SK-N-SH treated with all-trans-retinoic acid at 6 μM for 48 hours (cell line): ENCODE measurements around the gene PARVB.

Source experiments
- ATAC-seq: fragments of 200-7000 bp; cut with Tn5 transposase; 3 replicates; pipeline ENCODE4 v1.9.1; 2020; ENCODE audit warnings: mild to moderate bottlenecking, moderate library complexity
- ARNTL ChIP-seq: fragments of 450-650 bp; formaldehyde crosslinking; IDR thresholded peaks from 2 replicates; pipeline ENCODE4 v1.5.0; 2020; ENCODE audit warnings: low read depth, mild to moderate bottlenecking, moderate library complexity, borderline replicate concordance
- BACH2 ChIP-seq: fragments of 250-450 bp; sonication (Bioruptor Pico); IDR thresholded peaks from 2 replicates; pipeline ENCODE4 v1.9.0; 2021; ENCODE audit warnings: mild to moderate bottlenecking, borderline replicate concordance
- CREB5 ChIP-seq: fragments of 250-450 bp; sonication (Bioruptor Pico); IDR thresholded peaks from 2 replicates; pipeline ENCODE4 v1.5.1; 2020; ENCODE audit warnings: low read depth, mild to moderate bottlenecking, moderate library complexity
- CSDC2 ChIP-seq: fragments of 250-450 bp; sonication (Bioruptor Pico); IDR thresholded peaks from 2 replicates; pipeline ENCODE4 v1.5.0; 2020; ENCODE audit warnings: mild to moderate bottlenecking, moderate library complexity
- CSRNP3 ChIP-seq: fragments of 250-450 bp; sonication (Bioruptor Pico); IDR thresholded peaks from 2 replicates; pipeline ENCODE4 v1.5.1; 2021; ENCODE audit warnings: mild to moderate bottlenecking, moderate library complexity
- ESRRG ChIP-seq: fragments of 250-450 bp; sonication (Bioruptor Pico); IDR thresholded peaks from 2 replicates; pipeline ENCODE4 v1.6.1; 2021; ENCODE audit warnings: mild to moderate bottlenecking
- GLIS3 ChIP-seq: fragments of 250-450 bp; sonication (Bioruptor Pico); IDR thresholded peaks from 2 replicates; pipeline ENCODE4 v1.5.0; 2020; ENCODE audit warnings: mild to moderate bottlenecking, moderate library complexity
- ISL1 ChIP-seq: fragments of 250-450 bp; sonication (Bioruptor Pico); IDR thresholded peaks from 2 replicates; pipeline ENCODE4 v2.1.2; 2022; ENCODE audit warnings: mild to moderate bottlenecking, moderate library complexity
- OSR1 ChIP-seq: fragments of 250-450 bp; sonication (Bioruptor Pico); IDR thresholded peaks from 2 replicates; pipeline ENCODE4 v1.8.0; 2022; ENCODE audit warnings: moderate library complexity, mild to moderate bottlenecking, inconsistent platforms
- PATZ1 ChIP-seq: fragments of 250-450 bp; sonication (Bioruptor Pico); IDR thresholded peaks from 2 replicates; pipeline ENCODE4 v1.8.0; 2020; ENCODE audit warnings: mild to moderate bottlenecking, moderate library complexity, borderline replicate concordance
- POU6F1 ChIP-seq: fragments of 250-450 bp; sonication (Bioruptor Pico); IDR thresholded peaks from 2 replicates; pipeline ENCODE4 v1.8.0; 2021; ENCODE audit warnings: low read depth, mild to moderate bottlenecking, moderate library complexity, borderline replicate concordance
- PPARA ChIP-seq: fragments of 250-450 bp; sonication (Bioruptor Pico); IDR thresholded peaks from 2 replicates; pipeline ENCODE4 v1.5.0; 2020; ENCODE audit warnings: mild to moderate bottlenecking, borderline replicate concordance
- RARB ChIP-seq: fragments of 250-450 bp; sonication (Bioruptor Pico); IDR thresholded peaks from 2 replicates; pipeline ENCODE4 v1.8.0; 2021; ENCODE audit warnings: mild to moderate bottlenecking, moderate library complexity
- SNAI2 ChIP-seq: fragments of 250-450 bp; sonication (Bioruptor Pico); IDR thresholded peaks from 2 replicates; pipeline ENCODE4 v1.5.0; 2020; ENCODE audit warnings: mild to moderate bottlenecking, moderate library complexity
- TOX ChIP-seq: fragments of 250-450 bp; sonication (Bioruptor Pico); IDR thresholded peaks from 2 replicates; pipeline ENCODE4 v1.8.0; 2021; ENCODE audit warnings: mild to moderate bottlenecking, moderate library complexity, borderline replicate concordance
- TSHZ2 ChIP-seq: fragments of 250-450 bp; sonication (Bioruptor Pico); IDR thresholded peaks from 2 replicates; pipeline ENCODE4 v1.5.0; 2020; ENCODE audit warnings: mild to moderate bottlenecking, moderate library complexity
- ZC3H10 ChIP-seq: fragments of 250-450 bp; sonication (Bioruptor Pico); IDR thresholded peaks from 2 replicates; pipeline ENCODE4 v1.5.1; 2021; ENCODE audit warnings: mild to moderate bottlenecking, moderate library complexity
- ZFP3 ChIP-seq: fragments of 250-450 bp; sonication (Bioruptor Pico); IDR thresholded peaks from 2 replicates; pipeline ENCODE4 v1.5.0; 2020; ENCODE audit warnings: mild to moderate bottlenecking, moderate library complexity
- ZFP30 ChIP-seq: fragments of 450-650 bp; formaldehyde crosslinking; IDR thresholded peaks from 2 replicates; pipeline ENCODE4 v1.5.0; 2022; ENCODE audit warnings: mild to moderate bottlenecking, moderate library complexity
- ZNF565 ChIP-seq: fragments of 450-650 bp; formaldehyde crosslinking; conservative IDR thresholded peaks from 2 replicates; pipeline ENCODE4 v1.5.0; 2020; ENCODE audit warnings: low read depth, mild to moderate bottlenecking, moderate library complexity
- ZNF8 ChIP-seq: fragments of 450-650 bp; formaldehyde crosslinking; IDR thresholded peaks from 2 replicates; pipeline ENCODE4 v1.5.0; 2020; ENCODE audit warnings: mild to moderate bottlenecking, moderate library complexity

Gene PARVB

GRCh38 chr22:44214764-44215163 is 190.7 kb downstream of the PARVB start:
- TF ChIP-seq ZFP3 (CRISPR knock-in tag) (no peak), PPARA (CRISPR knock-in tag) (no peak), PATZ1 (CRISPR knock-in tag) (no peak), ZNF8 (CRISPR knock-in tag) (no peak), ISL1 (CRISPR knock-in tag) (no peak), TSHZ2 (CRISPR knock-in tag) (no peak), ZFP30 (CRISPR knock-in tag) (no peak), CREB5 (CRISPR knock-in tag) (no peak), POU6F1 (CRISPR knock-in tag) (no peak), BACH2 (CRISPR knock-in tag) (no peak), CSDC2 (CRISPR knock-in tag) (no peak), TOX (no peak), OSR1 (no peak), ZC3H10 (no peak), ARNTL (no peak), GLIS3 (no peak)

GRCh38 chr22:44215287-44215686 is 191.2 kb downstream of the PARVB start:
- ATAC-seq: no peak
- TF ChIP-seq TSHZ2 (CRISPR knock-in tag) (no peak), ISL1 (CRISPR knock-in tag) (no peak), RARB (CRISPR knock-in tag) (no peak), ZFP30 (CRISPR knock-in tag) (no peak), ESRRG (CRISPR knock-in tag) (no peak), GLIS3 (no peak), POU6F1 (CRISPR knock-in tag) (no peak), PATZ1 (CRISPR knock-in tag) (no peak), CREB5 (CRISPR knock-in tag) (no peak), ZFP3 (CRISPR knock-in tag) (no peak), OSR1 (no peak), ZNF565 (CRISPR knock-in tag) (no peak), CSRNP3 (CRISPR knock-in tag) (no peak), BACH2 (CRISPR knock-in tag) (no peak), PPARA (CRISPR knock-in tag) (no peak), TOX (no peak), CSDC2 (CRISPR knock-in tag) (no peak), SNAI2 (no peak)

More at GRCh38 chr22:44214764-44215163, 190.7 kb downstream of the PARVB start:
- no peak for ATAC-seq
